ENCODE measurements around the gene MAP3K4.
A peak's percentile ranks its signal among the peaks of the same experiment; 100 is the strongest.

MAP3K4 gene

DNA sequence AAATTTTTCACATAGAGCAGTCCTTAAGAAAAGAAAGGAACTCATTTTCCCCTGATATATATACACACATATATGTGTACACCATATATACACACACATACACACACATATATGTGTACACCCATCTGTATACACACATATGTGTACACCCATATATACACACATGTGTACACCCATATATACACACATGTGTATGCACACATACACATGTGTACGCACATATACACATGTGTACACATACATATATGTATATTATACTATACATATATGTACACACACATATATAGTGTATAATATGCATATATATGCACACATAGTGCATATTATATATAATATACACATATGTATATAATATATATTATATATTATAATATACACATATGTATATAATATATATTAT, 9.1 kb downstream of the MAP3K4 start:
- peak; percentile 92 for FAIRE-seq

- FAIRE-seq = no peak
These were observed 9.9 kb downstream of the MAP3K4 start for GRCh38 chr6:161001421-161001820.

- FAIRE-seq = no peak
These were observed 11.8 kb downstream of the MAP3K4 start for GRCh38 chr6:161003336-161003735.

DNA sequence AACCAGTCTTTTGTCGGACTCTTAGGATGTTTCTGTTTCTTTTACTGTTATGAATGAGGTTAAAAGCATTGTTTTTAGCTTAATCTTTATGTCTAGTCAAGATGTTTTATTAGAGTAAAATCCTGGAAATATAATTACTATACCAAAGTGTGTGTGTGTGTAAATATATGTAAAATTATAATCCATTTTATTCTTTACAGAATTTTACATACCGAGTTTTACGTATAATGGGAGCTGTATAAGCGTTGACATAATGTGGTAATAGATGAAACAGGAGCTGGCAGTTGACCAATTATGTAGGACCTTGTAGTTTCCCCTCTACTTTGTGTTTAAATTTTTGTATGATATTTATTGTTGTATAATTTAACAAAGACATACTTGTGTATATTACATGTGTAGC, 16.7 kb downstream of the MAP3K4 start:
- peak; percentile 21 for FAIRE-seq

DNA sequence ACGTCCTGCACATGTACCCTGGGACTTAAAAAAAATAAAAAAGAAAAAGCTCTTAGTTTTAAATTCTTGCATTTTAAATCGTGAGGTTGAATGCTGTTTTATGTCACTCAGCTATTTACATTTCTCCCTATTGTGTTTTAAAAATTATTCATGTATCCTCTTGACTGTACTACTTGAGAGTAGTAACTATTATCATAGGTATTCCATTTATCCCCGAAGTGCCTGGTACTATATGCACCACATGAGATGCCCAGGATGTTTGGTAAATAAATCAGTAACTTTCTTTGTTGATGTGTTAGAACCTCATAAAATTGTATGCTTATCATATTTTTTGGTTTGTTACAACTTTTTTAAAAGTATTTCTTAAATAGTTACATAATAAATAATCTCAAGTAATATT, 18.4 kb downstream of the MAP3K4 start:
- FAIRE-seq = no peak

GRCh38 chr6:161010418-161010817, 18.8 kb downstream of the MAP3K4 start:
- no peak for FAIRE-seq

- no peak for FAIRE-seq
These were observed 20.2 kb downstream of the MAP3K4 start for GRCh38 chr6:161011492-161012480.

- FAIRE-seq = no peak
These were observed 22.1 kb downstream of the MAP3K4 start for GRCh38 chr6:161013695-161014094.

DNA sequence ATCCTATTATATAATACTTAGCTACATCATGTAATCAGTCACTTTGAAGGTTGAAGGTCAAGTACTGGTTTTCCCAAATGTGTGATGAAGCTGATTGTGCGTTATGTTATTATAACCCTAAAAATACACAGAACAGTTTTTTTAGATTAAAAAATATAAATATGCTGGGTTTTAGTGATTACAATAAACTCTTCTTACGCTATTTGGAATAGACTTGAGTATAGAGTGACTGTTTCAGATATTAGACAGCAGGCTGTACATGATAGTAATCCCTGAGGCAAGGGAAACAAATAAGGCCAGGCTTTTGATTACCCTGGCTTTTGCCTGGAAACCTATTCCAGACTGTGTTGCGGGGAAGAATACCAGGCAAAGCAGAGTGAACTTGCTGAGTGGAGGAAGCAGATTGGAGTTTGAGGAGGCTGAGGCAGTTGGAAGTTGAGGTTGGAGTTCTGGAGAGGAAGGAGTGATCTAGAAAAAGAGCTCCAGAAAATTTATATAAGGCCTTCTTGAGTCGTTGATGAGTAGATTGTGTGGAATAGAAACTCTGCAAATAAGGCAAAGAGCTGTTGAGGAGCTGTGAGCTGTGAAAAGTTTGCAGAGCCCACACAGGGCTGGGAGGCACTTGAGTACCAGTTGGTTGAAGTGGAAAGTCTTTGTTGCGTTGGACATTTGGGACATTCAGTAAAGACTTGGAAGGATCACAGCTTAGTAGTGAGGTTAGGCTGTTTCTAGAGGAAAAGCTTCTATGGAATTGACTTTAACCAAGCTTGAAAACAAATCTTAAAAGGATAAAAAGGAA, 26.4 kb downstream of the MAP3K4 start:
- FAIRE-seq = no peak

DNA sequence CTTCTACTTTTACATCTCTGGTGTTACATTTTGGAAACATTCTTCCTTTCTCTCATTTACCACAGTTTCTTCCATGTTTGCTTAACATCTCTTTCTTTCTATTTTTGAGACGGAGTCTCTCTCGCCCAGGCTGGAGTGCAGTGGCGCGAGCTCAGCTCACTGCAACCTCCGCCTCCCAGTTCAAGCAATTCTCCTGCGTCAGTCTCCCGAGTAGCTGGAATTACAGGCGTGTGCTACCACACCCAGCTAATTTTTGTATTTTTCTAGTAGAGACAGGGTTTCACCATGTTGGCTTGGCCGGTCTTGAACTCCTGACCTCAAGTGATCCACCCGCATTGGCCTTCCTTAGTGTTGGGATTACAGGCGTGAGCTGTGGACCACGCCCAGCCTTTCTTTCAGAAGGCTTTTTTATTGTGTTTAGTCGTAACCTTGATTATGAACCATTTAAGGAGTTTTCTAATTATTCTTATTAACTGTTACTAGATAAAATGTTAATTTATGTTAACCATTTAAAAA, 27.8 kb downstream of the MAP3K4 start:
- no peak for FAIRE-seq

DNA sequence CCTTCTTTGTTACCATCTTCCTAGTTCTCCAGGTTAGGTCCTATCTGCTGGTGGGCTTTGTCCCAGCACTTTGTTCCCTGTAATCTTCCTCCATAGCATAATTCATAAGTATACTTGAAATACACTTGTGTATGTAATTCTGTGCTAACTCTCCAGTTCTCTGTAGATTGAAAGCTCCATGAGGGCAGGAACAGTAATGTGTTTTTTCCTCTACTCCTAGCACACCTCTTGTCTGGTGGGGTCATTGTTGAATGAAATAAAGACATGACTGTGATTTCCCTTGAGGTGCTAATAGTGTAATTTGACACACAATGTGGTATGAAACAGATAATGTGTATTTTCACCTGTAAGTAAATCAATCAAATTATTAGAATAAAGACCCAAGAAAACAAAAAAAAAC, 30.0 kb downstream of the MAP3K4 start:
- FAIRE-seq = peak; percentile 31

DNA sequence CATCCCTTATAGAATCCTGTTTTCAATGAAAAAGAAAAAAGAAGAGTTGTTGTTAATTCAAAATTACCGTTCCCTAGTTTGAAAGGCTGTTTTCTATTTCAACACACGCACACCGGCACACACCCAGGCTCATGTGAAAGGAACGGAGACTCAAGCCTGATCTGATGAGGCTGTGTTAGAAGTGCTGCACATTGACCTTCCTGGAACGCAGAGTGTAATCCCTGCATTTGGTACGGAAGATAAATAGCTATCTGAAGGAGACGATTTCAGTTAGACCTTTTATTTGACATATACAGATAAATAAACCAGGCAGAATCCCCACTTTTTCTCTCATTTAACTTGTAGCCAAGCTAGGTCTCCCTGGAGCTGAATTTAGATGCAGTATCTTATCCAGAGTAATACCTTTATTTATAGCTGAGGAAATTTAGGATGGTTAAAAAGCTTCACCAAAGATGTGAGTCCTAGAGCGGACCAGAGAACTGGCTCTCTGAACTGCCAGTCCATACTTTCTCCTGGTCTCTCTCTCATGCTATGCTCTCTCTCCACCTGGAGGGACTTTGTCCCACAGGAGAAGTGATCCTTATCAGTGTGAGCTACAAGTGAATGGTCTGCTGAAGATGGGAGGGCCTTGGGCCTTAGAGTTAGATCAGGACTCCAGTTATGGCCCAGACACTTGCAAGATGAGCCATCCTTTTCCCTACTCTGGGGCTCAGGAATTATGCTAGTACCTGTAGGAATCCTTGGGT, 30.6 kb downstream of the MAP3K4 start:
- no peak for FAIRE-seq

GRCh38 chr6:161023316-161023715, 31.7 kb downstream of the MAP3K4 start:
- FAIRE-seq = no peak

- no peak for FAIRE-seq
These were observed 32.9 kb downstream of the MAP3K4 start for GRCh38 chr6:161024364-161024920.

- no peak for FAIRE-seq
These were observed 35.8 kb downstream of the MAP3K4 start for GRCh38 chr6:161027385-161027784.

GRCh38 chr6:161029195-161029809, 37.7 kb downstream of the MAP3K4 start:
- no peak for FAIRE-seq

DNA sequence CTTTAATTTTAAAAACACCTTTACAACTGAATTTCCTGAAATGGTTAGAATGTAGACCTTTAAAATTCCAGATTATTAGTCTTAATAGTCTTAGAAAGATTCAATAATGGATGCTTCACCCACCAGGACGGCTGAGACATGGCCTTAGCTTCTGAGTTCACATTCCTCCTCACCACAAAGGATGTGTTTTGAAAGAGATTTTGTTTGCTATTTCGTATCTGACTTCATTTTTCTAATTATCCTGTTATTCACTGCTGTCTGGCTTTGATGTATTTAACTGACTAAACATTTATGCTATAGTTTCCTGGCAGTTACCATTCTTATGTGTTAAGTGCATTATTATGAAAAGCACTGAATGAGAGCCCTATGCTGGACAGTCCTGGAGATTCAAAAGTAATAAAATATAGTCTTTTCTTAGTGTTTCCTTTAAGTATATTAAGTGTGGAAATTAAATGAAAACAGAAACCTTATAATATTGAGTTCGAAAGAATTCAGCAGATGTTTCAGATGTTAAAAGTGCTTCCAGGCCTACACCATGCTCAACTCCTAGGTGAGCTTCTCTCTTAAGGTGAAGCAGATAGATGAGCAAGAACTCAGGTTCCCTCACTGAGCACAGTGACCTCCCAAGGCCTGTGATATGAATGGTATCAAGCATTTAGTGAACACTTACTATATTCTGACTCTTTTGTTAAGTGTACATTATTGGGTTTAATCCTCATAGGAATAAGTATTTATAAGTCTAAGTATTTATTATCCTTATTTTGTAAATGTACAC, 40.3 kb downstream of the MAP3K4 start:
- no peak for FAIRE-seq

- FAIRE-seq = no peak
These were observed 42.1 kb downstream of the MAP3K4 start for GRCh38 chr6:161033667-161034066.

- no peak for FAIRE-seq
These were observed 43.8 kb downstream of the MAP3K4 start for GRCh38 chr6:161035182-161035980.

DNA sequence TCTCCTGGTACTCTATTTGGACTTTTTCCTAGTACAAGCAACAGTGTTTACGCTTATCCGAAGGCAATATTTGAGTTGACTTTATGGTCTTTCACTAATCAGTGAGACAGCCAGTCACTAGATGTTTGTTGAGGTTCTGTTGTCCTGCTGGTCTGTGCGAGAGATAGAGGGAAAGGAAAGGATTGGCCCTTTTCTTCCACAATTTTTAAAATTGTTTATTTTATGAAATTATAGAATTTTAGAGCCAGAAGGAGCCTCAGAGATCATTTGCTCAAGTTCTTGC, 44.4 kb downstream of the MAP3K4 start:
- no peak for FAIRE-seq

DNA sequence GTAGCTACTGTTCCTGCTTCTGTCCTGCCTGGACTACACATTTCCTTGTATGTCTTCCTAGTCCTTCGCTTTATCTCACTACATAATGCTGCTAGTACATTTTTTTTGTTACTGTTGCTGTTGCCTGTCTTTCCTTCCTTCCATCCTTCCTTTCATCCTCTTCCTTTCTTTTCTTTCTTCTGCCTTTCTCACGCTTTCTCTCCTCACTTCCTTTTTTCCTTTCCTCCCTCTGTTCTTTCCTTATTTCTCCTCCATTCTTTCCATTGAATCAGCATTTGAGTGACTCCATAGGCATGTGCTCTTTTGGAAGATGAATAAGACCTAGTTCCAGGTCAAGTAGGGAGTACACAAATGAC, 46.3 kb downstream of the MAP3K4 start:
- FAIRE-seq = no peak

All from colon (tissue), 2 donors.